HG03575 (cell line): ENCODE results near the gene ACTRT2.

Source experiments
- ATAC-seq: cut with Tn5 transposase; IDR thresholded peaks from one replicate; pipeline ENCODE4 v1.9.1; 2021; ENCODE audit not compliant: unreplicated experiment, insufficient number of reproducible peaks, low FRiP score; ENCODE audit errors: extremely low read depth

Gene ACTRT2

GRCh38 chr1:3038113-3038551, 16.9 kb downstream of the ACTRT2 start:
- no peak for ATAC-seq

- ATAC-seq, result no peak
Observed at GRCh38 chr1:3038571-3039181, 17.4 kb downstream of the ACTRT2 start.

GRCh38 chr1:3040004-3040403, 18.7 kb downstream of the ACTRT2 start:
- ATAC-seq, result no peak

GRCh38 chr1:3042481-3042880, 21.2 kb downstream of the ACTRT2 start:
- no peak for ATAC-seq

GRCh38 chr1:3049164-3049563, 27.9 kb downstream of the ACTRT2 start:
- ATAC-seq, result no peak

GRCh38 chr1:3049905-3050304, 28.6 kb downstream of the ACTRT2 start:
- ATAC-seq, result no peak

- no peak for ATAC-seq
Observed at GRCh38 chr1:3050603-3051002, 29.3 kb downstream of the ACTRT2 start.

- ATAC-seq, result no peak
Observed at GRCh38 chr1:3051270-3052268, 30.3 kb downstream of the ACTRT2 start.

GRCh38 chr1:3052501-3052900, 31.2 kb downstream of the ACTRT2 start:
- ATAC-seq, result no peak

GRCh38 chr1:3053366-3053980, 32.2 kb downstream of the ACTRT2 start:
- ATAC-seq, result no peak

- ATAC-seq, result no peak
Observed at GRCh38 chr1:3053986-3054385, 32.7 kb downstream of the ACTRT2 start.

- ATAC-seq, result no peak
Observed at GRCh38 chr1:3054474-3054873, 33.2 kb downstream of the ACTRT2 start.

GRCh38 chr1:3055051-3055450, 33.8 kb downstream of the ACTRT2 start:
- no peak for ATAC-seq

- ATAC-seq, result no peak
Observed at GRCh38 chr1:3056641-3057040, 35.4 kb downstream of the ACTRT2 start.

GRCh38 chr1:3058263-3059030, 37.2 kb downstream of the ACTRT2 start:
- no peak for ATAC-seq

- no peak for ATAC-seq
Observed at GRCh38 chr1:3060127-3060526, 38.9 kb downstream of the ACTRT2 start.

- no peak for ATAC-seq
Observed at GRCh38 chr1:3060601-3061551, 39.6 kb downstream of the ACTRT2 start.

- no peak for ATAC-seq
Observed at GRCh38 chr1:3061566-3061965, 40.3 kb downstream of the ACTRT2 start.
